NCI-H2029 (cell line): ENCODE data around the gene AKIRIN1.
"Not testable (repeated sequence)": the region's sequence is repeated elsewhere in the genome, so short reads cannot be mapped to it uniquely, and the experiment has no call there.

Source experiments
- DNase-seq: peaks from one replicate; lab custom pipeline; 2025; lab: John Stamatoyannopoulos, UW

The AKIRIN1 gene, protein sequence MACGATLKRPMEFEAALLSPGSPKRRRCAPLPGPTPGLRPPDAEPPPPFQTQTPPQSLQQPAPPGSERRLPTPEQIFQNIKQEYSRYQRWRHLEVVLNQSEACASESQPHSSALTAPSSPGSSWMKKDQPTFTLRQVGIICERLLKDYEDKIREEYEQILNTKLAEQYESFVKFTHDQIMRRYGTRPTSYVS

DNA sequence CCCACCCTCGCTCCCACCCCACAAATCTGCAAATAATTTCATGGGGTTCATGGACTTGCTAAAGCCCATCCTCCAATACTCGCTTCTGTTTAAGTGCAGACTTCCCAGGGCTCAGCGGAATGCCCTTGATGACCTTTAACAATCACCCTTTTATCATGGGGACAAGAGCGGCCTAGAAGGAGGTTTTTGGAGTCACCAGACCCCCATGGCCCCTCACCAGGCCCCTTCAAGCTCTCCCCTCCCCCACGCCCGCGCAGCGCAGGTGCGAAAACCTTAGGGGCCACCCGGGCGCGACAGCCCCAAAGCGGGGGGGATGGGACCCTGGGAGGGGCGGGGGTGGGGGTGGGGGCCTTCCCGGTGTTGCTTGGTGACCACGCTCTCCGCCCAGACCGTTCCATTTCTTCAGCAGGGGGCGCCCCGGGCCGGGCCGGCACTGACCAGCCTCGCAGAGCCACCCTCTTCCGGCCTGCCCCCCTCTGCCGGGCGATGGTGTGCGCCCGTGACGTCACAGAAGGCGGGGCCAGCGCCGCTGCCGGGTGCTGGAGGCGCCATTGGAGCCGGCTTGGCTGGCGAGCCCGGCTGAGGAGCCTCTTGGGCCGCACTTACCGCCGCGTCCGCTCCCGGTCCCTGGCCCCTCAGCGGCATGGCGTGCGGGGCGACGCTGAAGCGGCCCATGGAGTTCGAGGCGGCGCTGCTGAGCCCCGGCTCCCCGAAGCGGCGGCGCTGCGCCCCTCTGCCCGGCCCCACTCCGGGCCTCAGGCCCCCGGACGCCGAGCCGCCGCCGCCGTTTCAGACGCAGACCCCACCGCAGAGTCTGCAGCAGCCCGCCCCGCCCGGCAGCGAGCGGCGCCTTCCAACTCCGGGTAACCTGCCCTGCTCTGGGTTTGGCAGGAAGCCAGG, at the start of gene AKIRIN1:
AKIRIN1 (plus strand) TSS at position 539 of the 900 bp plus-strand sequence; CDS start at position 644, 105 bp downstream.
- DNase-seq: peak; percentile 100

DNA sequence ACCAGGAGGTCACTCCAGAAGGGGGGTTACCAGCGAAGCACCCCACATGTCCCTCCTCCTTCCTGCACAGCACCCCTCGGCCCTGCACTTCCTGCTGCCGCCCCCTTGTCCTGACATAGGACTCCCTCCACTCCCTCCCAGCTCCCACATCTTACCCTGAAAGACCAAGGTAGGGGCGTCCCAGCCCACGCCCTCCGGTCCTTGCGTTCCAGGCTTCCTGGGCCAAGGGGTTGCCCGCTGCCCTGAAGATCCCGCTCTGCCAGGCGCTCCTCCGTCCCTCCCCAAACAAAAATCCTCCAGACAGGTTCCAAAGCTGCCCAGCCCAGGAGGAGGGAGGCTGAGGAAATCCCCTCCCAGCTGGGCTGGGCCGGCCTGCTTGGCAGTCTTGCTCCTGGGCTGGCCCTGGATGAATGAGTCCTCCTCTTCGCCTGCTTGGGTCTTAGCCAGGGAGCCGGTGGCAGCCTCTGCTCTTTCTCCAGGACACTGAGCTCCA, 49.5 kb upstream of the AKIRIN1 start, which contains the start of gene RHBDL2:
RHBDL2 (minus strand) TSS at position 304 of the 493 bp plus-strand sequence. CDS start 22,618 bp downstream, outside the sequence.
- DNase-seq: peak; percentile 85

DNA sequence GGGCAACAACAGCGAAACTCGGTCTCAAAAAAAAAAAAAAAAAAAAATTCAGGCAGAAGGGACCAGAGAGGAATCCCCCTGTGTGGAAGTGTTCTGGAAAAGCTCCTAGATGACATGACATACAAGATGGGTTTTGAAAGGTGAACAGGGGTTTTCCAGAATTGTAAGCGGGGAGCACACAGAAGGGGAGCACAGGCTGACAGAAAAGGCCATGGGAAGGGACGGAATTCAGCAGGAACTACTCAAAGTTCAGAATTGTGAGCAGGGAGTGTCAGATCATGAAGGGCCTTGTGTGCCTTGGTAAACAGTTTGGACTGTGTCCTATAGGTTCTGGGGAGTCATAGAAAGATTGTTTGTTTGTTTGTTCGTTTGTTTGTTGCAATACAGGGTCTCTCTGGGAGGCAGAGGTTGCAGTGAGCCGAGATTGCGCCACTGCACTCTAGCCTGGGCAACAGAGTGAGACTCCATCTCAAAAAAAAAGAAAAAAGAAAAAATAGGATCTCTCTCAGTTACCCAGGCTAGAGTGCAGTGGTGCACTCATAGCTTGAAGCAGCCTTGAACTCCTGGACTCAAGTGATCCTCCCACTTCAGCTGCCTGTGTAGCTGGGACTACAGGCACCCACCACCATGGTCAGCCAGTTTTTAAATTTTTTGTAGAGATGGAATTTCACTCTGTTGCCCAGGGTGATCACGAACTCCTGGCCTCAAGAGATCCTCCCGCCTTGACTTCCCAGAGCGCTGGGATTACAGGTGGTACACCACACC, 48.2 kb upstream of the AKIRIN1 start:
- no peak for DNase-seq

DNA sequence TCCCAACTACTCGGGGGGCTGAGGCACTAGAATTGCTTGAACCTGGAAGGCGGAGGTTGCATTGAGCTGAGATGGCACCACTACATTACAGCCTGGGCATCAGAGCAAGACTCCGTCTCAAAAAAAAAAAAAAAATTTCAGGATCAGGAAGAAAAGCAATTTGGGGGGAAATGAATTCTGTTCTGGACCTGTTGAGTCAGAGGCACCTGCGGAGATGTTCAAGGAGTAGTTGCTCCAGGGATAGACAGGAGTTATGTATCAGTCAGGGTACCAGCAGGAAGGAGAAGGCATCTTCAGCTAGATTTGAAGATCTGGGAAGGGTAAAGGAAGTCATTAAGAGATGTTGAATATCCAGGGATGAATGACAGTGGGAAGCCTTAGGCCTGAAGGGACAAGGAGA, 46.5 kb upstream of the AKIRIN1 start:
- no peak for DNase-seq

DNA sequence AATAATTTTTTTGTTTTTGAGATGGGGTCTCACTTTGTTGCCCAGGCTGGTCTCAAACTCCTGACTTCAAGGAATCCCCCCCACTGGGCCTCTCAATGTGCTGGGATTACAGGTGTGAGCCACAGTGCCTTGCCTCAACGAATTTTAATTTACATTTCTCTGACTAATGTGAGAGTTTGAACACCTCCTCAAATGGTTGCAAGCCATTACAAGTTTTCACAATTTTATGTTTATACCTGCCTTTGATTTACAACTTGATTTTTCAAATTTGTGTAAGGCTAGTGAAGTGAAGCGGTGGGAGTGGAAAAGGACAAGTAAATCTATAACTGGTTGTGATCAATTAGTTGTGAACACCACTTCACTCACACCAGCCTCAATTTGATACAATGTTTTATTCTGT, 40.5 kb upstream of the AKIRIN1 start:
- DNase-seq: no peak

DNA sequence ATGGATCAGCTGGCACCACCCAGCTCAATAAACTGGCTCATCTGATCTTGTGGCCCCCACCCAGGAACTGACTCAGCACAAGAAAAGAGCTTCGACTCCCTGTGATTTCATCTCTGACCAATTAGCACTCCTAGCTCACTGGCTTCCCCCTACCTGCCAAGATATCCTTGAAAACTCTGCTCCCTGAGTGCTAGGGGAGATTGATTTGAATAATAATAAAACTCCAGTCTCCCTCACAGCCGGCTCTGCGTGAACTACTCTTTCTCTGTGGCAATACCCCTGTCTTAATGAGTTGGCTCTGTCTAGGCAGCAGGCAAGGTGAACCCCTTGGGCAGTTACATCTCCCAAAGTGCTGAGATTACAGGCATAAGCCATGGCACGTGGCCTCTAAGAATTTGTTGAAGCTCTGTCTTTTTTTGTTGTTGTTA, 37.6 kb upstream of the AKIRIN1 start:
- no peak for DNase-seq

DNA sequence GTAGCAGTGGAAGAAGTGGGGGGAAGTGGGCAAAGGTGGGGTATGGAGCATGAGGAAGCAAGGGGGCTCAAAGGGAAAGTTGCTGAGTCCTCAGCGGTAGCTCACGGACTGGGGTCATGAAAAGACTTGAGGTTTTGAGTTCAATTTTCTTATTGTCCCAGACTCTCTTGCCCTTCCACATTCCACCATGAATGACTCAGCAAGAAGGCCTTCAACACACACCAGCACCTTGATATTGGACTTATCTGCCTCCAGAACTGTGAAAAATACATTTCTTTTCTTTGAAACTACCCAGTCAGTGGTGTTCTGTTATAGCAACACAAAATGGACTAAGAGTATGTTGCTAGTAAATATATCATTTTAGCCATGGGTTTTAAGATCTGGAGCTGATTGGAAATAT, 32.1 kb upstream of the AKIRIN1 start:
- DNase-seq: no peak

DNA sequence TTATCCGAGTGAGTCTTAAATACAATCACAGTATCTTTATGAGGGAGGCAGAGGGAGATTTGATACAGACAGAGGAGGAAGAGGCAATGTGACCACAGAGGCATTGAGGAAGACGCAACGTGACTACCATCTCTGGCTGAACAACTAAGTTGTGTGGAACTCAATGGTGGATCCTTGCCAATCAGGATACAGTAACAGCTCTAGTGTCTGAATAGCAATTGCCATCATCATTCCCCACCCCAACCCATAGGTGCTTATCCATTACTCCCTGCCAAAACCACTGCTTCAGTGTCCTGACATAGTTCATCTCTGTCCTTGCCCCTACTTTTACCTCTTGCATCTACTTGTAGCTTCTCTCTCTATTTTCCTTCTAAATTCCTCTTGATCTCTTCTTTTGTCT, 29.0 kb upstream of the AKIRIN1 start:
- peak; percentile 51 for DNase-seq

DNA sequence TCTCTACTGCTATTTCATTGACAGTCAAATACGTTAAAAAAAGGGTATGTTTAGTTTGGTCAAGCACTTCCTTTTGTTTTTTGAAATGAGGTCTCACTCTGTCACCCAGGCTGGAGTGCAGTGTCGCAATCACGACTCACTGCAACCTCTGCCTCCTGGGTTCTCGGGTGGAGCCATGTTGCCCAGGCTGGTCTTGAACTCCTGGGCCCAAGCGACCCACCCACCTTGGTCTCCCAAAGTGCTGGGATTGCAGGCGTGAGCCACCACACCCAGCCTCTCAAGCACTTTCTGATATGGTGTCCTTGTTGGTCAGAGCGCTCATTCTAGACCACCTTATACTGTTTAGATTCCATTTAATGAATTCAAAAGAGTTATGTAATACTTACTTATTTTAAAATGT, 28.5 kb upstream of the AKIRIN1 start:
- no peak for DNase-seq

DNA sequence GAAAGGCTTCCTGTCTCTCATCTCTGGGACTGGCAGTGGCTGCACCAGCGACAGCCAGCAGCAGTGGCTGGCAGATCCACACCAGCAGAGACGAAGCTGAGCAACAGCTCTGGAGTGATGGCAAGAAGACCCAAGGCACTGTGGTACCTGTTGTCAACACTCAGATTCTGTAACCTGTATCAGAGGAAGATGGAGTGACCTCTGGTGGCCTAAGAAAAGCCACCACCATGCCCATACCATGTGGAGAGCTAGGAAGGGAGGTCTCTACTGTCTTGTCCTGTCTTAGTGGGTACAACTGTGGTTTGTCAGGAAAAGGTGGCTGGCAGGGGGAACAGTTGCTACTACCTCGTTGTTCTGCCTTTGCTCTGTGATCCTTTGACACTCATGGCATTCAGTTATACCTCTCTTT, 26.9 kb upstream of the AKIRIN1 start:
- no peak for DNase-seq

DNA sequence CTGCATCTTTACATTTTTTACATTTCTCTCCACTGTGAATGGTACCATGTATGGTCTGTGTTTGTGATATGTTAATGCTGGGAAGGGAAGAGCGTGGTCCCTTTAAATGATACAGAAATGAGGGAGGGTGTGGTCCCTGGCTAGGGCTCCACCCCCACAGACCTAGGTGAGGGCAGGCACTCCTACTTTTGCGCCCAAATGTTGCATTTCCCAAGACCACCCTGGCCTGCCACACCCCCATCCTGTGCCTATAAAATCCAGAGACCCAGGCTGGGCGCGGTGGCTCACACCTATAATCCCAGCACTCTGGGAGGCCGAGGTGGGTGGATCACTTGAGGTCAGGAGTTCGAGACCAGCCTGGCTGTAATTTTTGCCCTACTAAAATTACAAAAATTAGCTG, 17.9 kb upstream of the AKIRIN1 start:
- DNase-seq: not testable (repeated sequence)

DNA sequence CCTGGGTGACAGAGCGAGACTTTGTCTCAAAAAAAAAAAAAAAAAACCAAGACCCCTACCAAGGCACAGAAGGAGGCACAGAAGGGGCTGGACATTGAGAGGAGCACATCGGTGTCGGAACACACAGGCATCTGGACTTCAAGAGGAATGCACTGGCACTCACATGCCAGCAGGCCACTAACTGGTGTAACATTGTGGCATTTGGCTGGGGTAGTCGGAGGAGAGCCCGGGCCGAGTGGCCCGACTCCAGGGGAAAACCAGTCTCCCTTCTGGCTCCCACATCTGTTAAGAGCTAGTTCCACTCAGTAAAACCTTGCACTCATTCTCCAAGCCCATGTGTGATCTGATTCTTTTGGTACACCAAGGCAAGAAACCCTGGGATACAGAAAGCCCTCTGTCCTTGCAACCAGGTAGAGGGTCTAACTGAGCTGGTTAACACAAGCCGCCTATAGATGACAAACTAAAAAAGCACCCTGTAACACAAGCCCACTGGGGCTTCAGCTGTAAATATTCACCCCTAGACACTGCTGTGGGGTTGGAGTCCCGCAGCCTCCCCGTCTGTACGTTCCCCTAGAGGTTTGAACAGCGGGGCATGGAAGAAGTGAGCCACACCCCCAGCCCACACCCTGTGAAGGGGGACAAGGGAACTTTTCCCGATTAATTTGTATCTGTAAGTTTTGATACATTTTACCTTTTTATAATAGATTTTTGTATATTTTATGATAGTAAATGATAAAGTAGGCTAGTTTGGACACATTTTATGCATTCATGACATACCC, 17.2 kb upstream of the AKIRIN1 start:
- DNase-seq: no peak

DNA sequence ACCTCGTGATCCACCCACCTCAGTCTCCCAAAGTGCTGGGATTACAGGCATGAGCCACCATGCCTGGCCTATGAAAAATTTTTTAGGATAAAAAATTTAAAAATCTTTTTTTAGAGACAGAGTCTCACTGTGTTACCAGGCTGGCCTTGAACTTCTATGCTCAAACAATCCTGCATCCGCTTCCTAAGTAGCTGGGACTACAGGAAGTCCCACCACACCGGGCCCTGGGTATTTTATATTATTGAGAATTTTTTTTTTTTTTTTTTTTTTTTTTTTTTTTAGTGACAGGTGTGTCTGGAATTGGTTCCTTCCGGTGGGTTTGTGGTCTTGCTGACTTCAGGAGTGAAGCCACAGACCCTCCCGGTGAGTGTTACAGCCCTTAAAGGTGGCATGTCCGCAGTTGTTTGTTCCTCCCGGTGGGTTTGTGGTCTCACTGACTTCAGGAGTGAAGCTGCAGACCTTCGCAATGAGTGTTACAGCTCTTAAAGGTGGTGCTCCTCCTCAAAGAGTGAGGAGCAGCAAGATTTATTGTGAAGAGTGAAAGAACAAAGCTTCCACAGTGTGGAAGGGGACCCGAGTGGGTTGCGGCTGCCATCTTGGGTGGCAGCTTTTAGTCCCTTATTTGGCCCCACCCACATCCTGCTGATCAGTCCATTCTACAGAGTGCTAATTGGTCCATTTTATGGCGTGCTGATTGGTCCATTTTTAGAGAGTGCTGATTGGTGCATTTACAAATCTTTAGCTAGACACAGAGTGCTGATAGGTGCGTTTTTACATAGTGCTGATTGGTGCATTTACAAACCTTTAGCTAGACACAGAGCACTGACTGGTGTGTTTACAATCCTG, 13.5 kb upstream of the AKIRIN1 start:
- DNase-seq: not testable (repeated sequence)

DNA sequence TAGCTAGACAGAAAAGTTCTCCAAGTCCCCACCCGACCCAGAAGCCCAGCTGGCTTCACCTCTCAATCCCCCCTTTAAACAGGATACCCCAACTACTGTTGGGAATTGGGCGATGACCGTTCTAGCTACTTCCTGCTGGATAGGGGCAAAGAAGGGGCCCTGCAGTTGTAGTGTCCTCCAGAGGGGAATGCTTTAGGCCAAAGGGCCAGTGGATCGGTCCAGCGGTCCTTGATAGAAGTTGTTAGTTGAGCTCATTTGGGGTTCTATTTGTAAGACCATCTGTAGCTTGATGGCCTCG, 12.9 kb upstream of the AKIRIN1 start:
- DNase-seq: not testable (repeated sequence)

DNA sequence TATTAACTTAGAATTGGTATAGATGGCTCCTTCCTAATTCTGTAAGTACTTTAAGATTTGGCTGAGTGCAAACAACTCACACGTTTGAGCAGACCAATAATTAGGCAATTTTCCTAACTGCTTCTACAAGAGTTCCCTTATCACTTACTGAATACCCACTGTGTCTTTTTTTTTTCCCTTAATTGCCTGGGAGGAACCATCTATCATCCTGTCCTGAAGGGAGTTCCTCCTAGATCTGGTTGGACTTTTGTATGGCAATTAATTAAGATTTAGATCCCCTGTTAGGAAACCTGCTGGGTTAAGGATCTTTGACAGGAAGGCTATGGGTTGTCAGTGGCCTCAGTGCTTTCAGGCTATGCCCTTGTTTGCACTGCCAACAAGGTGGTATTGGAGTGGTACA, 11.7 kb upstream of the AKIRIN1 start:
- not testable (repeated sequence) for DNase-seq

DNA sequence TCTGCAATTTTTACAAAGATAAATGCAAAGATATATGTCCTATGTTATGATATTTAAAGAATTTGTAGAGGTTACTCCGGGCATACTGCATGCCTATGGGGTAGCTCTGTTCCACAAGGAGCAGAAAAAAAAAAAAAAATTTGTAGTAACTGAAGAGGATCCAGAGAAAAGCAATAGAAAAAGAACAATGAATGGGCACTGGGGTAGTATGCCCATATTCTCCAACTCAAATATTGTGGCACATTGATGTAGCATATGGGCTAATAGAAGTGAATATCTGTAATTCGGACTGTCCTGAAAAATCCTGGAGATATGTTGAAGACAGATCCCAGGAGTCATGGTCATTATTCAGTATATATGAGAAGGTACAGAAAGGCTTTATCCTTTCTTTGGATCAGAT, 1.1 kb upstream of the AKIRIN1 start:
- no peak for DNase-seq

DNA sequence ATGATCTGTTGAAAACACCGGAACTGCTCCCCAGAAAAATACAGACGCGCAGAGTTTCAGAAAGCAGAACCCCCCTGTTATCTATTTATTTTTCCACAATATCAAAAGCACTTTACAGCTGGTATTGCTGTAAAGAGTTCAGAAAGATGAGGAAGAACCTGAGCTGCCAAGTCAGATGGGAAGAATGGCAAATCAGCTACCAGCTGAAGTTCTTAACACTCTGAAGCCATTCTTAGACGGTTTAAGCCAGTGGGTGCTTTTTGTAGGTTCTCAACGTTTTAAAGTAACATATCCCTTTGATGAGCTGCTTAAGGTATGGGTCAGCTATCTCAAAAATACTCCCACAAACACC, 714 bp upstream of the AKIRIN1 start:
- no peak for DNase-seq

DNA sequence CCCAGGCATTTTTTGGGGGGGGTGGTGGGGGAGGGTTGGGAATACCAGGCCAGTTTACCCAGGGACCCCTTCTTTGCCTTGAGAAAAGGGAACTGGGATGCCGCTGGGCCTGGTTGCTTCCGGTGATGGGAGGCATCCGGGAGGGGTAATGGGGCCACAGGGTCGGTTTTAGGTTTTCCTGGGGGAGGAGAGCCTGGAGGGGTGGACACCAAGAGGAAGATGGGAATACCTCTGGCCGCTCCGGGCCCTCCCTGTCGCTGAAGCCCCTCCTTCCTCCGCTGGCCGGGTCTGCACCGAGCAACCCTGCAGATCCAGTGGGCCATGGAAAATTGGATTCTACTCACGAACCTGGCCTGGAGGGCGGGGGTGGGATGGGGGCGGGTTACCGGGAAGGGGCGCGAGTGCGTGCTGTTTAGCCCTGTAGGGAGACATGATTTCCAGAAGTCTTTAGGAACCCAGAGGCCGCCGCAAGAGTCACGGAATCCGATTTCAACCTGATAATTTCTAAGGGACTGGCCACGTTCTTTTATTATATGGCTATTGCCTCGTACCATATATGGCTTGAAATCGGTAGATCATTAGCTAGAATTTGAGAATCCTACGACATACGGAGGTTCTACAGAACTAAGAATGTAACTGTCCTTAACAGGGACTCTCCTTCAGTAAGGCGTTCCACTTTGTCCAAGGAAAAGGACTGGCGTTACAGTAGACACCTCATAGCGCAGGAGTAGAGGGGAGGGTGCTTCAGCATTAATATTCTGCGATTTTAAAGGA, 749 bp downstream of the AKIRIN1 start:
- DNase-seq: peak; percentile 90

DNA sequence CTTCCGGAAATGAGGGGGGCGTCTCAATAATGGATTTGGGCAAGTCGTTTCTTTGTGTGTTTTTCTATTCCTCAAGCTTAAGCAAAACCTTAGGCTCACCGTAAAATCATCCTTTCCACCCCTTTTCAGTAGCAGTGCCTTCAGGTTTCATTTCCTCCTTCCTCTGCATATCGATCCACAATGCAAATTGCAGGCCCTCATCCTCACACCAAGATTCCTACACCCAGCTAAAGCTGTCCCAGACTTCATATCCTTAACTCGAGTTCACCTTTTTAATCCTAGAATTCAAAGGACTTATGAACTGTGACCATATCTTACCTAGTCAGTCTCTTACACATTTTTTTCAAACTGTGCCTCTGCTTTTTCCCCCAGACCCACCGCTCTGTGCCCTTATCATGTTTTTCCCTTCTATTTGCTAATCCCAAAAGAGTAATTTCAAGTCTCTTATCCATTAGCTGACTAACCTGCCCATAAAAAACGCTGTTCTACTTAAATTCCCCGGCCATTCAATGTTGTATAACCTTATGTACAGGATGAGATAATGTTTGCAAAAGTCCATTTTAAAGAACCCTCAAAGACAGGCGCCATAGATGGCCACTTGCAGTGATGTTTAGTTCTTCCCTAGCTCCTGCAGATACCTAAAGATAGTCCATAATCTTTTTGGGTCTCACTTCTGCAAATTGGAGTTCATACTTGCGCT, 1.5 kb downstream of the AKIRIN1 start:
- DNase-seq: no peak
